GM18907 (cell line): ENCODE measurements around the gene PDGFB.
"Not testable (repeated sequence)": the region's sequence is repeated elsewhere in the genome, so short reads cannot be mapped to it uniquely, and the experiment has no call there.

Source experiments
- ATAC-seq: cut with Tn5 transposase; IDR thresholded peaks from one replicate; pipeline ENCODE4 v1.9.1; 2021; ENCODE audit warnings: mild to moderate bottlenecking, moderate library complexity; ENCODE audit not compliant: unreplicated experiment

The PDGFB gene

DNA sequence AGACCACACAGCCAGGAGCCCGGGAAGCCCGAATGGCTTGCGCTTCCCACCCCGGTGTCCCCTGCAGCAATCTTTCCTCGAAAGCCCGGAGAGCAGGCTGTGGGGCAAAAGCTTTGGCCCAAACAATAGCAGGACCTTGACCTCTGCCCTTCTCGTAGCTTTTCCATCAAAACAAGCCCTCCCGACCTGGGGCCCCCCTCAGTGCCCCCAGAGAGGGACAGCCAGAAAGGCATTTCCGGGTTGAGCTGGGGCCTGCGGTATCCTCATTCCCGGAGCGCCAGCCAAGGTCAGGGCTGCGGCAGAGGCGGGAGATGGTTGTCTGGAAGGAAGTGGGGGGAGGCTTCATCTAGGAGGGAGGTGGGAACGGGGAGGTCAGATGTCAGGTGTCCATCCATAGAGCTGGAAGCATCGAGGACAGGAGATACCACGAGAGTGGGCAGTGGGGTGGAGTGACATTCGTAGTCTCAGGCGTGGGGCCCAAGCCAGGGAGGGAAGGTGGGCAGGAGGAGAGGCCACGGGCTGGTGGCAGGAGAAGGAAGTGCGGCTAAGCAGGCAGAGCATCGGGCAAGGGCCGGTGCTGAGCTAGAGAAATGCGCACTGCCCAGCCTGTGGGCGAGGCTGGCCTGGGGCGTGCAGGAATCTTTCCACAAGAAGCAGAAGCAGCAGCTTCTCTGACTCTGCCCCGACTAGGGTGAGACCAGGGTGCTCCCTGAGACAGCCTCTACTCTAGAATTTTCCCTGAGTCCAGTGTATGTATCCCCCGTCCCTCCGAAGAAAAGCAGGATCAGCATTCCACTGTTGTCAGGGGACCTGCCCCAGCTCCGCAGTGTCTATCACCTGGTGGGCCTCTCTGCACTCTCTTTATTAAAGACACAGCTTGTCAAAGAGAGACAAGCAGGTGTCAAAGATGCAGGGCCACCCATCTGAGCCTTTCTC, 14.3 kb downstream of the PDGFB start:
- ATAC-seq, result no peak

DNA sequence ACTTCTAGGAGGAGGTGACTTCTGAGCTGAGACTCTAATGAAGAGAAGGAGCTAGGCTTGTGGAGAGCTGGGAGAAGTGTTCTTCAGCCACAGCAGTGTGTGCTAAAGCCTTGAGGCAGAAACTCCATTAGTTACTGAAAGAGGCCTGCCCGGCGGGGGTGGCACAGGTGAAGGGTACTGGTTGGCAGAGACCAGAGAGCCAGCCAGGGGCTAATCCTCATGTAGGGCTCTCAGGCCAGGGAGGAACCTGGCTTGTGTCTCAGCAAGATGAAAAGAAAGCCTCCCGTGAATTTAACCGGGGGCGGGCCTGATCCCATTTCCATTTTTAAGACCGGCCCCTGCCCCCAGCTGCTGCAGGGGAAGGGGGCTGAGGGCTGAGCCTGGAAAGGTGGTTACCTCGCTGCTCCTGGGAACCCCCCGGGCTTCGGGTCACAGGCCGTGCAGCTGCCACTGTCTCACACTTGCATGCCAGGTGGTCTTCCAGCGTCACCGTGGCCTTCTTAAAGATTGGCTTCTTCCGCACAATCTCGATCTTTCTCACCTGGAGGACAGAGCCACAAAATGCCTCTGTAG, 15.0 kb downstream of the PDGFB start:
- ATAC-seq, result no peak

DNA sequence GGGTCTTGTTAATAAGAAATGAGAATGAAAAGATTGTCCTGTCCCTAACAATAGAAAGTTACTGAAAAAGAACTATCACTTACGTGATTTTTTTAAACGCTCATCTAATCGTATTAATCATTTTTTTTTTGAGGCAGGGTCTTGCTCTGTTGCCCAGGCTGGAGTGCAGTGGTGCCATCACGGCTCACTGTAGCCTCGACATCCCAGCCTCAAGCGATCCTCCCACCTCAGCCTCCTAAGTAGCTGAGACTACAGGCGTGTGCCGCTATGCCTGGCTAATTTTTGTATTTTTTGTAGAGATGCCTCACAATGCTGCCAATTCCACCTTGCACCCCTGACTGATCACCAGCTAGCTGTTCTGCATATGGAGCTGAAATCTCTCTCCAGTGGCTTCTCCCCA, 15.7 kb downstream of the PDGFB start:
- no peak for ATAC-seq

DNA sequence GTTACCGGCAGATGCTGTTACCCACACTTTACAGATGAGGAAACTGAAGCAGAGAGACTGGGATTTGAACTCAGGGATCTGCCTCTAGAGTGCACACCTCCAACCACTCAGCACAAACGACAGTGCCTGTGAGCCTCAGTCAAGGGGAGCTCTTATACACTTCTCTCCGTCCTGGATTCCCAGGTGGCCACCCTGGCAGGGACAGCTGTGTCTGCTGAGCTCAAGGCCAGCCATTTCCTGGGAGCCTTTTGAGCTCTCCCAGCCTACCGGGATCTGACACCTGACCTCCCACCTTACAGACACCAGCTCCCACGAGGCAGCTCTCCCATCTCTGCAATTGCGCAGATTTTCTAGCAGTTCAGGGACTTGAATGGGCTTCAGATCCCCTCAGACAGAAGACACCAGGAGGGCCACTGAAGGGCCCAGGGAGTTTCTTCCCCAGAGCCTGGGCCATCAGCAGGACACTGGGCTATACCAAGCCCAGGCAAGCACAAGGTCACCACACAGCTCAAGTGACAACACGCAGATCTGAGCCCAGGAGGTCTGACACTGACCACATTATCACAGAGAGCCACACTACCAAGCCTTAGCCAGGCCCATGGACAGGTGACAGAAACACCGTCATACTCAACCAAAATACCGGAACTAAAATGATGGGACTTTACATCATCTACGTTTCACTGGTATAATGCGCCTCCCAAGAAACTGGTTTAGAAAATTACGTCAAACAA, 17.1 kb downstream of the PDGFB start:
- ATAC-seq, result no peak

DNA sequence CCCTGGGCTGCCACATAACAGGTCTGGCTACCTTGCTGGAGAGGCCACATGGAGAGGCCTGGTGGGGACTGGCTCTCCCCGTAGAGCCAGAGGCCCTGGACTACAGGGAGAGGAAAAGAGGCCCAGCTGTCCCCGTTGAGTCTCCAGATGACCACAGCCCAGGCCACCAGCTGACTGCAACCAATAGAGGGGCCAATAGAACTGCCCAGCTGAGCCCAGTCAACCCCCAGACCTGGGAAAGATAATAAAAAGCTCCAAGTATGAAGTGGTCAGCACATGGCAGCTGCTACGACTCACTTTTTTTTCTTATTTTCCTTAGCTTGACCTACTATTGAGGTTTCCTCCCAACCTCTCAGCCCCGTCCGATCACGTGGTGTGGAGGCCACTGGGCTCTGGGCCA, 18.4 kb downstream of the PDGFB start:
- ATAC-seq, result no peak

DNA sequence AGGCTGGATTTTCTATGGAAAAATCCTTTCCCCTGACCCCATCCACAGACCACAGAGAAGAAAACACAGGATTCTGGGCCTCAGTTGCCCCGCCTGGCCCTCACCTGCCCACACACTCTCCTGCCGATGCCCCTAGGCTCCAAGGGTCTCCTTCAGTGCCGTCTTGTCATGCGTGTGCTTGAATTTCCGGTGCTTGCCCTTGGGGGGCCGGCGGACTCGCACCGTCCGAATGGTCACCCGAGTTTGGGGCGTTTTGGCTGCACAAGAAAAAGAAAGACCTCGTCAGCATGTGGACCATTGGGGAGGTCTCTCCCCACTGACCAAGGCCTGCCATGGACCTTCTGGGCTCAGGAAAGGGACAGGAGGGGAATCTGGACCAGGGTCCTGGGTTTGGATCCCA, 19.2 kb downstream of the PDGFB start:
- ATAC-seq, result no peak

DNA sequence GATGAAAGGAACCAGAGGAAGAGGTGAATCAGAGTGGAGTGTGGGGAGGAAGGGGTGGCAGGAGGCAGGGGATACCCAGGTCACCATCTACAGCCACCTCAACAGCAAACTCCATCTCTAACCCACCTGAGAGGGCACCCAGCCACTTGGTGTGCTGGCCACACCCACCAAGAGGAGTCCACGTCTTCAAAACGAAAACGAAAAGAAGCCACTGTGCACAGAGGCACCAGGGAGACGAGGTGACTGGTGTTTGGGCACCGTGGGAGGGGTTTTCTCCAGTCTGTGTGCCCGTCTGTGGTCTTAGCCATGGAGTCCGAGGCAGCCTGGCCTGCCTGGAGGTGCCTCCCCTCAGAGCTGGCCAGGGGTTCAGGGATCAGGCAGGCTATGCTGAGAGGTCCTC, 20.2 kb downstream of the PDGFB start:
- ATAC-seq, result no peak

DNA sequence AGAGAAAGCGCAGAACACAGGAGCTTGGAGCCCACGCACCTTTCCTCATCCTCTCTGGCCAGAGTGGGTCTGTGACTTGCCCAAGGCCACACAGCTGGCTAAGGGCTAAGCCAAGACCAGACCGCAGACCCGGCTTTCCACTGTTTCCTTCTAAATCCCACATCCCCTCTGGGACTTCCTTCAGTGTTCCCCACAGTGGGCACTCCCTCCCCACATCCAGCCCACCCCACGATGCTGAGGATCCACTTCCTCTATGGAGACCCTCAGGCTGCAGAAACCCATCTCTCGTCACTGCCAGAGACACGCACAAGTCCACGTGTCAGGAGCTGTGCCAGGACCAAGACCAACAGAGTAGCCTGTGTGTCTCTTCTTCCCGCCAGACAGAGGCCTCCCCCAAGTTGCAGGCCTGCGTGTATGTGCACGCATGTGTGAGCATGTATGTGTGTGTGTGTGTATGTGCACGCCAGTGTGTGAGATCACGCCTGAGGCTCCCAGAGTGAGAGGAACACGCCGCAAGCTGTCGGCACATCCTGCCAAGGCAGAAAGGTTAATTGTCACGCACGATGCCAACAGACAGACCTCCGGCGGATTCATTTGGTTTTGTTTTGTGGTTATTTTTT, 21.6 kb downstream of the PDGFB start:
- no peak for ATAC-seq

DNA sequence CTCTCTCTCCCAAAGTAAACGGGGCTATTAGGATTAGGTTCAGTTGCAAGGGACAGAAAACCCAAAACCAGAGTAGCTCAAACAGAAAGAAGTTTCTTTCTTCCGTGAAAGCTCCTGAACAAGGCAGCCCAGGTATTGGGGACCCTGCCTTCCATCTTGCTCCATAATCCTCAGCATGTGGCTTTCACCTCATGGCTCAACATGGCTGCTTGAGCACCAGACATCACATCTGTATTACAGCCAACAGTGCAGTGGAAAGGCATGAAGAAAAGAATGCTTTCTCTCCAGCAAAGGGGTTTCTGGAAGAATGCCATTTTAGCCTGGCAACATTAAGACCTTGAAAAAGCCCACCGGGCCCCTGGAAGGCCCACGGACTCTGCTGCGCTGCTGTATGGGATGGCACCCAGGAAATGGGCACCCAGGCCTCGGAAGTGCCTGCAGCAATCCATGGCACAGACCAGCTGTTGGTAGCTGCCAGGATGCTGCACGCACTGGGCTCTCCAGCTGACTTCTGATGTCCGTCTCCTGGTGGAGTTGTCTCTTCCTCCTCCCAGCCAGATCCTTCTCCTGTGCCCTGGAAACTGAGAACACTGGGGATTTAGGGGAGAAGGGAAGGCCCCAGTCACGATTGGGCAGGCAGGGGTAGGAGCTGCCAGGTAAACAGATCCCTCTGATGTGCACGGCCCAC, 22.6 kb downstream of the PDGFB start:
- no peak for ATAC-seq

DNA sequence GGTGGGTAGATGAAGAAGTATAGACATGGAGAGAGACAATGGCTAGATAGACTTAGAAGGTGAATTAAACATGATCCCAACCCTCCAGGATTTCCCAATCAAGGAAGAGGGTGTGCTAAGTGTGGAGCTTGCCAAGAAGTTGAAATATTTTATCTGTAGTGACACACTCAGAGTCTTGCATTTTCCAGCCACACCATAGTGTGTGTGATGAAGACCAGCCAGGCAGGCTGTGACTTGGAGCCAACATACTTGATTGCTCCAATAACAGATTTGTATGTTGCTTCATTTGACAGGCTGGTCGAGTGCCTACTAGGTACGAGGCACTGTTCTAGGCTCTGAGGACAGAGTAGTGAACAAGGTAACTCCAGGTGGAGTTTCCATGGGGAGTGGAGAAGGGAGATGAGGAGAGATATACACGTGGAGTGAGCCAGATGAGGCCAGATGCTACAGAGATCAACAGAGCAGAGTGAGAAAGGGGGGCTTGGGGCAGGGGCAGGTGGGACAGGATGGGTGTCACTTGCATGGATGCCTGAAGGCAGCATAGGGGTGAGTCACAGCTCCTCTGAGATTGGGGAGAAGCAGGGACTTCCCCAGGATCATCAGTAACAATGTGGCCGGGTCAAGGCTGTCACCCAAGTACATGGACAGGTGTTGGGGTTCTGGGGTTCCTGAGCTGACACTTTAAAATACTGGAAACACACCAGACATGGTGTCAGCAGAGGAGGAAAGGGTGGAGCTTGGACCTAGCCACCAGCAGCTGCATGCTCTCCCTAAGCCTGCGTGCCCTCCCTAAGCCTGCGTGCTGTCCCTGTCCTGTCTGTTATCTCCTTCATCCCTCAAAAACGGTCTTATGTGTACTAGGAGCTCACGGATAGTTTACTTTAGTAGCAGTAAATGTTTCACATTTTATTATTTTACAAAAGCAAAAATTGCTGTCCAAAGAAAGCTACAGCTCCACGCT, 23.6 kb downstream of the PDGFB start:
- ATAC-seq, result no peak

DNA sequence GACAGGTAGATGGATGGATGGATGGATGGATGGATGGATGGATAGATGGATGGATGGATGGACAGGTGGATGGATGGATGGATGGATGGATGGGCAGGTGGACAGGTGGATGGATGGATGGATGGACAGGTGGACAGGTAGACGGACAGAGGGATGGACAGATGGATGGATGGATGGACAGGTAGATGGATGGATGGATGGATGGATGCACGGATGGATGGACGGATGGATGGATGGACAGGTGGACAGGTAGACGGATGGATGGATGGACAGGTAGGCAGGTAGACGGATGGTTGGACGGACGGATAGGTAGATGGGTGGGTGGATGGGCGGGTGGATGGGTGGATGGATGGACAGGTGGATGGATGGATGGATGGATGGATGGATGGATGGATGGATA, 24.3 kb downstream of the PDGFB start:
- no peak for ATAC-seq

DNA sequence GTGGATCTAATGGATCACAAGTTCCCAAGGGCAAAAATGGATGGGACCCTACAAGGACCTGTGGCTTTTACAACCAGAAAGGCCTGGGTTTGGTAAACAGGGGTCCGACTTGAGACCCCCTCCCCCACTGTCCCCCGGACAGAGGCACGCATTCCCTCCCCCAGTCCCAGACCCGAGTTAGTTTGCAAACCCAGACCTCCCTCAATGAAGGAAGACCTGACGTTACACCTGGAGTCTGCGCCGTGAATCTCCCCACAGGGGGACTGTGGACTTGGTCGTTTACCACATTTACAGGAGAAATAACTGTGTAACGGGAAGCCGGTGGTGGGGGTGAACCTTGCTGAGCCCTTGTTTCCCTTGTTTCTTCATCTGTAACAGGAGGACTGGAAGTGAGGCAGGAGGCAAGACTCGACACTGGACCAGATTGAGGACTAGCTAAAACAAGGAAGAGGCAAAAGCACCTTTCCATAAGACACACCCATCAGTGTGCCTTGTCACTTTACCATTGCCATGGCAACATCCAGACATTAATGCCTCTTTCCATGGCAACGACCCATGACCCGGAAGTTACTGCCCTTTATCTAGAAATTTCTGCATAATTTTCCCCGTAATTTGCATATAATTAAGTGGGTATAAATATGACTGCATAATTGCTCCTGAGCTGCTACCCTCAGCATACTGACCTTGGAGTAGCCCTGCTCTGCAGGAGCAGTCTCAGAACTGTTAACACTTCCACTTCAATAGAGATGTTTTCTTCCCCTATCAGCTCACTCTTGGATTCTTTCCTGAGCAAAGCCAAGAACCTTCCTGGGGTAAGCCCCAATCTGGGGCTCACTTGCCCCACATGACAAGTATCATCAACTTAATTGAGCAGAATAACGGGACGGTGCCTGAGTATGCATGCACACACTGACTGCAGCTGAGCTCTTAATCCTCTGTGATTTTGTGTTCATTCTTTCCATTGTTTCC, 25.4 kb downstream of the PDGFB start:
- ATAC-seq, result no peak

DNA sequence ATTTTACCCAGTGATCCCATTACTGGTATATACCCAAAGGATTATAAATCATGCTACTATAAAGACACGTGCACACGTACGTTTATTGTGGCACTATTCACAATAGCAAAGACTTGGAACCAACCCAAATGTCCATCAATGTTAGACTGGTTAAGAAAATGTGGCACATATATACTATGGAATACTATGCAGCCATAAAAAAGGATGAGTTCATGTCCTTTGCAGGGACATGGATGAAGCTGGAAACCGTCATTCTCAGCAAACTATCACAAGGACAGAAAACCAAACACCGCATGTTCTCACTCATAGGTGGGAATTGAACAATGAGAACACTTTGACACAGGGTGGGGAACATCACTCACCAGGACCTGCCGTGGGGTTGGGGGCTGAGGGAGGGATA, 26.4 kb downstream of the PDGFB start:
- ATAC-seq, result not testable (repeated sequence)

DNA sequence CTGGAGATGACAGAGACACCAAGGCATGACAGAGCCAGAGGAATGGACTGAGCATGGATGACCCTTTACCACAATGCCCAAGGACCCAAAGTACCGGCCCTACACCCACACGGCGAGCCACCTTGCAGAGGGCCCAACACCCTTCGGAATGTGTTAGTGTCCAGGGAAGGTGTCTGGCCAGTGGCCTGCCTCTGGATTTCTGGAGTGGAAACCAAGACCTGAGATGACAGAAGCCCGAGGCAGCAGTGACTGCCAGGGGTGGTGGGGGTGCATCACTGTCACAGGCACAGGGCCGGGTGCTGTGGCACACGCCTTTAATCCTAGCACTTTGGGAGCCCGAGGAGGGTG, 28.7 kb downstream of the PDGFB start:
- ATAC-seq, result no peak

DNA sequence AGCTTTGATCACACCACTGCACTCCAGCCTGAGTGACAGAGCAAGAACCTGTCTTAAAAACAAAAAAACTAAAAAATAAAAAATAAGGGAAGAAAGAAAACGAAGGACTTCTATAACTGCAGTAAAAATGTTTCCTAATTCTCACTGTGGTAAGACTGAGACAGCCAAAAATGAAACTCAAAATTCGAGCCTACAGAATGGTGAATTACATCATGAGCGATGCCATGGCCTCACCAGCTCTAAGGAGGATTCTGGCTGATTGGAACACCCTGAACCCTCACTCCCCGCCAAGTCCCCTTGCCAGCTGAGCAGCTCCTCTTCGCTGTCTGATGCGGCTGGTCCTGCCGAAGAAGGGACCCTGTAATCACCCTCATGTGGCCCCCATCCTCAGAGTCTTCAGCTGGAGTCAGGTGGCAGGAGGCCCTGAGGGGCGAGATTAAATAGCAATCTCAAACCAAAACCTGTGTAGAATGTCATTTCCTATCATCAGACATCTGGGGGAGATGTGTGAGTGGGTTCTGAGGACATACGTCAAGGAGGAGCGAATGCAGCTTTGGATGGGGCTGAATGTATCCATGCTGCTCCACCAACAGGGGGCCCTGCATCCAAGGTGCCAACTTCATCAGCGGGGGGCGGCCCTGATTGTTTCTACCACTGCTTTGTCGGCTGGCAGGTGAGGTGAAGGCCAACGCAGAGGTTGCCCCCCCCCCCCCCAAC, 29.2 kb downstream of the PDGFB start:
- no peak for ATAC-seq

DNA sequence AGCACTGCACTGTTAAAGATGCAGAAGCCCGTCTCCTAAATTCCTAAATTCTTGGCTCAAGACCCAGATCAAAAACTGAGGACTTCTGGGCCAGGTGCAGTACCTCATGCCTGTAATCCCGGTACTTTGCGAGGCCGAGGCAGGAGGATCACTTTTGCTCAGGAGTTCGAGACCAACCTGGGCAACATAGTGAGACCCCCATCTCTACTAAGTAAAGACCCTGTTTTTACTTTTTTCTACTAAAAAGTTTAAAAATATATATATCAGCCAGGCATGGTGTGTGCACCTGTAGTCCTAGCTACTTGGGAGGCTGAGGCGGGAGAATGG, 29.7 kb downstream of the PDGFB start:
- no peak for ATAC-seq

DNA sequence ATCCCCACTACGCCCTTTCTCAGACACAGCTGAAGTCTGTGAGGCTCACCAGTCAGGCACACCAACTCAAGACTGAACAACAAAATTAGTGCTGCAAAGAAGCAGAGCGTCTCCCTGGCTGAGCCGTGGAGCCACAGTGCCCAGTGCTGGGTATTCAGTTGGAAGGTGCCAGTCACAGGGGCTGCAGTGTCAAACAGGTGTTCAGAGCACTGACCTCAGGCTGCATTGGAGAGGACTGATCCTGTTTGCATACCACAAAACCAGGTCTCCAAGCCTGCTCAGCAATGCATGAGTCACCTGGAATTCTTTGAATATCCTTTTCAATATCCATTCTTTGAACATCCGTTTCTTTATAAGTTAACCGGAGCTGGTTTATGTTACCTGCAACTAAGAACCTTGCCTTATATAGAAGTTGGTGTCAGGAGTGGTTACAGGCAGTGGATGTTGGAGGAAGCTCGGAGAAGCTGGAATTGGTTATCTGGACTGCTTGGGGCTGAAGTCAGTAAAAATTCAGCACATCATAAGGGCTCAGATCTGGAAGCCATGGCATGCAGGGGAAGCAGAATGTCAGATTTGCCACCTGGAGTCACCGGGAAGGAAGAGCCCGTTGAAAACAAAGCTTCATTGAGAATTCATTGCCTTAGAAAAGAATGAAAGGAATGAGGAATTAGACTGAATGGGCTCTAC, 30.3 kb downstream of the PDGFB start:
- no peak for ATAC-seq

DNA sequence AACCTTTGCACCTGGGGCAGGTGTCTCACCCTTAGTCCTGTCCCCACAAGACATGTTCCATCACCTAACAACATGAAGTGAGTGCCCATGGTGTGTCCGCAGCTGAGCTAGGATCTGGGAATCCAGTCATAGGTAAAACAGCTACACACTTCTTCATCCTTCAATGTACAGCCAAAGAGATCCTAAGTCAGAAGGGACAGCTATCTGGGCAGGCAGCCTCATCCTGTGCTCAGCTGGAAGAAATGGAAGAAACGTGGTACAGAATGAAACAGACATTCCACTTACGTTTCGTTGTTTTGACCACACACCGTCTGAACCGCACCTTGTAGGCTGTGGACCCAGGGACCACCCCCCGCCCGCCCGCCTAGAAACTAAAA, 30.8 kb downstream of the PDGFB start:
- ATAC-seq, result no peak
